Activated naive CD4-positive, alpha-beta T cell treated with anti-CD3 and anti-CD28 coated beads, Interleukin-2, amount 50 U/mL, for 16 hours (primary cell): ENCODE data around the gene TMEM94.
A peak's percentile ranks its signal among the peaks of the same experiment; 100 is the strongest.
"Not testable (repeated sequence)": the region's sequence is repeated elsewhere in the genome, so short reads cannot be mapped to it uniquely, and the experiment has no call there.

Experiments
- DNase-seq: peaks from one replicate; pipeline ENCODE4 v3.0.0-alpha.2; 2020

Gene TMEM94

GRCh38 chr17:75513641-75514000 lies 57.2 kb downstream of the TMEM94 start:
- DNase-seq = no peak

- DNase-seq = no peak
Observed at GRCh38 chr17:75514299-75514918, 58.0 kb downstream of the TMEM94 start.

GRCh38 chr17:75514919-75515495 lies 58.6 kb downstream of the TMEM94 start:
- DNase-seq = no peak

GRCh38 chr17:75515496-75516254 lies 59.2 kb downstream of the TMEM94 start, which contains the start of gene CASKIN2:
CASKIN2 (minus strand) TSS chr17:75515537; CDS start chr17:75513804, 1,733 bp downstream.
- peak; percentile 85 for DNase-seq

GRCh38 chr17:75516255-75516618 lies 59.8 kb downstream of the TMEM94 start, which contains the start of gene TSEN54:
TSEN54 (plus strand) TSS chr17:75516528; CDS start chr17:75516561, 33 bp downstream.
- DNase-seq = peak; percentile 97

- peak; percentile 54 for DNase-seq
Observed at GRCh38 chr17:75516619-75517296, 60.3 kb downstream of the TMEM94 start.

- DNase-seq = peak; percentile 31
Observed at GRCh38 chr17:75517297-75517865, 60.9 kb downstream of the TMEM94 start.

- DNase-seq = no peak
Observed at GRCh38 chr17:75518201-75518600, 61.8 kb downstream of the TMEM94 start.

GRCh38 chr17:75518983-75519537 lies 62.6 kb downstream of the TMEM94 start:
- no peak for DNase-seq

GRCh38 chr17:75520413-75520812 lies 64.0 kb downstream of the TMEM94 start:
- DNase-seq = not testable (repeated sequence)

GRCh38 chr17:75521290-75521689 lies 64.9 kb downstream of the TMEM94 start:
- DNase-seq = no peak

- no peak for DNase-seq
Observed at GRCh38 chr17:75521951-75522727, 65.7 kb downstream of the TMEM94 start.

GRCh38 chr17:75523647-75524046 lies 67.2 kb downstream of the TMEM94 start:
- DNase-seq = no peak

GRCh38 chr17:75524269-75524969 lies 68.0 kb downstream of the TMEM94 start:
- DNase-seq = no peak

GRCh38 chr17:75524970-75525805 lies 68.8 kb downstream of the TMEM94 start, which contains the start of gene LLGL2:
LLGL2 (plus strand) TSS chr17:75525697; CDS start chr17:75543427, 17,730 bp downstream.
- peak; percentile 84 for DNase-seq

GRCh38 chr17:75525806-75526554 lies 69.5 kb downstream of the TMEM94 start:
- no peak for DNase-seq

GRCh38 chr17:75526555-75527270 lies 70.3 kb downstream of the TMEM94 start:
- DNase-seq = no peak

- DNase-seq = no peak
Observed at GRCh38 chr17:75530837-75531720, 74.6 kb downstream of the TMEM94 start.
